HG03159 (cell line): Measurements from ENCODE around the gene VTN.
A peak's percentile ranks its signal among the peaks of the same experiment; 100 is the strongest.

Source experiments
- ATAC-seq: cut with Tn5 transposase; IDR thresholded peaks from one replicate; pipeline ENCODE4 v1.9.1; 2021; ENCODE audit warnings: mild to moderate bottlenecking, moderate library complexity; ENCODE audit not compliant: unreplicated experiment

VTN gene

GRCh38 chr17:28370035-28370743 is at the start of gene VTN:
TSS of gene VTN (minus strand) at chr17:28370307. CDS start at chr17:28370203, 104 bp downstream.
- no peak for ATAC-seq

GRCh38 chr17:28416703-28417311 is 46.7 kb upstream of the VTN start:
- ATAC-seq, result no peak

GRCh38 chr17:28415886-28416285 is 45.8 kb upstream of the VTN start:
- ATAC-seq, result no peak

GRCh38 chr17:28413804-28414203 is 43.7 kb upstream of the VTN start:
- ATAC-seq, result no peak

GRCh38 chr17:28412099-28412498 is 42.0 kb upstream of the VTN start:
- ATAC-seq, result no peak

GRCh38 chr17:28407974-28408306 is 37.8 kb upstream of the VTN start:
- ATAC-seq, result no peak

- ATAC-seq, result no peak
Observed at GRCh38 chr17:28407130-28407973, 37.2 kb upstream of the VTN start.

- no peak for ATAC-seq
Observed at GRCh38 chr17:28406473-28406814, 36.3 kb upstream of the VTN start.

- peak; percentile 56 for ATAC-seq
Observed at GRCh38 chr17:28405632-28406472, 35.7 kb upstream of the VTN start, which contains the start of gene SLC46A1. TSS of gene SLC46A1 (minus strand) at chr17:28406212. CDS start at chr17:28406114, 98 bp downstream.

- no peak for ATAC-seq
Observed at GRCh38 chr17:28404812-28405570, 34.9 kb upstream of the VTN start.

GRCh38 chr17:28404461-28404811 is 34.3 kb upstream of the VTN start:
- no peak for ATAC-seq

- no peak for ATAC-seq
Observed at GRCh38 chr17:28404007-28404406, 33.9 kb upstream of the VTN start.

GRCh38 chr17:28402844-28403243 is 32.7 kb upstream of the VTN start:
- ATAC-seq, result no peak

GRCh38 chr17:28402224-28402630 is 32.1 kb upstream of the VTN start:
- no peak for ATAC-seq

- ATAC-seq, result no peak
Observed at GRCh38 chr17:28399808-28400207, 29.7 kb upstream of the VTN start.

- no peak for ATAC-seq
Observed at GRCh38 chr17:28398280-28398981, 28.3 kb upstream of the VTN start.

GRCh38 chr17:28397687-28398279 is 27.7 kb upstream of the VTN start:
- no peak for ATAC-seq

- ATAC-seq, result no peak
Observed at GRCh38 chr17:28397275-28397674, 27.2 kb upstream of the VTN start.

GRCh38 chr17:28396635-28397239 is 26.6 kb upstream of the VTN start:
- no peak for ATAC-seq
